Body of pancreas (tissue), 4 donors: Measurements from ENCODE around the gene GEMIN5.

Experiments
- CTCF ChIP-seq, 7 experiments: fragments of 450-650 bp in 4 of 7; fragments of 200-600 bp in 3 of 7; sonication (generic) in 3 of 7; IDR thresholded peaks; one replicate each; pipeline ENCODE4 v1.5.1; 2016 to 2019; ENCODE audit warnings: antibody characterized with exemption in 7 of 7
- POLR2A ChIP-seq, 3 donors: fragments of 450-650 bp; IDR thresholded peaks; one replicate each; pipeline ENCODE4 v1.6.1; 2016; ENCODE audit warnings: antibody characterized with exemption in 3 of 3, mild to moderate bottlenecking in 2 of 3

- no peak for TF ChIP-seq CTCF (IDR thresholded peaks at IDR 0.05)
- TF ChIP-seq POLR2A (IDR thresholded peaks at IDR 0.05), result no peak
These were observed 37.9 kb downstream of the GEMIN5 start for GRCh38 chr5:154900066-154900465.
